Fibroblast of lung (primary cell): ENCODE data around the gene CTSA.

ENCODE experiments used
- CTCF ChIP-seq, 2 donors: IDR thresholded peaks in 1 of 2; conservative IDR thresholded peaks in 1 of 2; 1 replicate in 1 of 2; 2 replicates in 1 of 2; pipeline ENCODE4 v1.5.1; 2011 to 2012; ENCODE audit warnings: low read length in 2 of 2, control low read depth in 1 of 2, inconsistent platforms in 1 of 2, low read depth in 1 of 2, mild to moderate bottlenecking in 1 of 2
- EZH2 ChIP-seq: IDR thresholded peaks from 2 replicates; pipeline ENCODE4 v1.5.1; 2012; ENCODE audit warnings: low read length, control low read depth, mild to moderate bottlenecking; ENCODE audit errors: missing control alignments

GRCh38 chr20:45918182-45918737 is 27.1 kb downstream of the CTSA start:
- no peak for TF ChIP-seq CTCF (conservative IDR thresholded peaks at IDR 0.05 in 1 of 2, IDR thresholded peaks at IDR 0.05 in 1 of 2; ENCODE audit: low read depth in 1 of 2, low read length in 2 of 2)
- TF ChIP-seq EZH2, result no peak
